NCI-H2196 treated with DMSO at 0.1 percent for 48 hours (cell line): ENCODE measurements around the gene NTRK3.
"Not testable (repeated sequence)": the region's sequence is repeated elsewhere in the genome, so short reads cannot be mapped to it uniquely, and the experiment has no call there.

ENCODE experiments used
- DNase-seq: peaks from one replicate; lab custom pipeline; 2025; ENCODE audit not compliant: unreplicated experiment; lab: John Stamatoyannopoulos, UW

The NTRK3 gene

DNA sequence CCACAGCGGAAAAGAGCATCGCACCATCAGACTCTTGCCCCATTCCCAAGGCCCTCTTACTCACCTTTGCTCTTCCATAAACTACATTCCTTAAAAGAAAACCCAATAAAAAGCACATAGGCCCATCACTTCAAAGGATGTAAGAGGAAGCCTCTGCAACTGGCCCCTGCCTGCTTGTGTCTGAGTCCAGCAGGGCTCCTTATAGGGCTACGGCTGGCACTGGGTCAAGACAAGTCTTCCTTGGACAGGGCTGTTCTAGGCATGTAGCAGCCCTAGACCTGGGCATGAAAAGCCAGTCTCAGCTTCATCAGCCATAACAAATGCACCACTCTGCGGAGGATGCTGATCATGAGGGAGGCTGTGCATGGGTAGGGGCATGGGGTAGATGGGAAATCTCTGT is 218.3 kb downstream of the NTRK3 start:
- DNase-seq: no peak

DNA sequence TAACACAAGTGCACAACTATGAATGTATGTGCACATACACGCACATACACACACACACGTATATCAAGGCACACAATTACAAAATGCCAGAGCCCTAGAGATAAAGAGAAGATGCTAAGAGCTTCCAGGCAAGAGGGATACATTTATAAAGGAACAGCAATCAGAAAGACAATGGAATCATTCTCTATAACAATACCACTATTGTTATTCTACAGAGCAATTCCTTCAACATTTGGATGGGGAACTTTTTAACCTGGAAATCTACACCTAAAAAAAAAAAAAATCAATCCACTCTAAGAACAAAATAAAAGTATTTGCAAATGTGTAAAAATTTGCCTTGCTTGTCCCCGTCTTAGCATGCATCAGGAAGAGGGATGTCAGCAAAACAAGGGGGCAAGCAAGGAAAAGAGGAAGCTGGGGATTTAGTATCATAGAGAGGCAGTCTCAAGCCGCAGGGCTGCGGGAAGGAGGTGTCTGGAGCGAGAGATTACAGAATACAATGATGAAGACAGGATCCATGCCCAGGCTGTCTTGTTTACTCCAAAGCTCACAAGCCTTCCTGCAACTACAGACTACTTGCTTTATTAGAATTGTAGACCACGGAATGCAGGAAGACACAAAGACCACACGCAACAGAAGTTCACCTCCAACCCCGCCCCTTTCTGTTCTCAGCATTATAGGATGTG is 220.2 kb downstream of the NTRK3 start:
- DNase-seq: no peak

DNA sequence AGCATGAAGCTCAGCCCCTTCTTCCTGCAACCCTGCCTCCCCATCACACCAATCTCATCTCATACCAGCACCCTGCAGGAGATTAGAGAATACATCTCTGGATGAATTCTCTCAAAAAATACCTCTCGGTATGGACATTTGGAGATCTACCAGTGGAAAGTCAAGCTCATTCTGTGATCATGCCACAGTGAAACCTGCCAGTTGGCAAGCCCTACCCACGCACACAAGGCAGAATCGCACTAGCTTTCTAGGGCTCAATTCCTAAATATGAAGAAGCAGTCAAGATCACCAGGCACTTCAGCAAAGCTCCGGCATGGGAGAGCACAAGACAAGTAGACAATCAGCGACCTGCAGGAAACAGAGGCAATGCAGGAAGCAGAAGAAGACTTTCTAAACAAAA is 221.2 kb downstream of the NTRK3 start:
- DNase-seq: no peak

DNA sequence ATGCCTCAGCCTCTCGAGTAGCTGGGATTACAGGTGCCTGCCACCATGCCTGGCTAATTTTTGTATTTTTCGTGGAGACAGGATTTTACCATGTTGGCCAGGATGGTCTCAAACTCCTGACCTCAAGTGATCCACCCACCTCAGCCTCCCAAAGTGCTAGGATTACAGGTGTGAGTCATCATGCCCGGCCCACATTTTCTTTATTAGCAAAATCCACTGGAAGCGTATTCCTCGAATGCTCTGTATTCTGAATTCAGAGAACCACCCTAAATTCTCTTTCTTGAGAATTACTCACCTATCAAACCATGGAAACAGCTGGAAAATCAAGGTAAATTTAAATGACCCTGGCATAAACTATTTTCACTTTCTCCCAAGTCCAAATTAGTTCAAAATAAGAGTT is 223.1 kb downstream of the NTRK3 start:
- not testable (repeated sequence) for DNase-seq

DNA sequence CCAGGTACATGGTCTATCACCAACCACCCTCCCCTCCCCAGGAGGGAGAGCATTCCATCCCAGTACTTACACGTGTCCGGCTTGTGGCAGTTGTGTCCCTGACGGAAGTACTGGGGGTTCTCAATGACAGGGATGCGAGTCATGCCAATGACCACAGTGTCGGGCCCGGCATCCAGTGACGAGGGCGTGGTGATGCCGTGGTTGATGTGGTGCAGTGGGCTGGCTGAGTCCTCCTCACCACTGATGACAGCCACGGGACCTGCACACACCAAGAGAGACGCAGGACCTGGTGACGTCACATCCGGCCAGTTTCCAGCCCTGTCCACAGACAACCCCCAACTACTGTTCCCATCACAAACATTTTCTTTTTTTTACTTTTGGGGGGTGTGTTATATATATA is 223.8 kb downstream of the NTRK3 start:
- DNase-seq: no peak

DNA sequence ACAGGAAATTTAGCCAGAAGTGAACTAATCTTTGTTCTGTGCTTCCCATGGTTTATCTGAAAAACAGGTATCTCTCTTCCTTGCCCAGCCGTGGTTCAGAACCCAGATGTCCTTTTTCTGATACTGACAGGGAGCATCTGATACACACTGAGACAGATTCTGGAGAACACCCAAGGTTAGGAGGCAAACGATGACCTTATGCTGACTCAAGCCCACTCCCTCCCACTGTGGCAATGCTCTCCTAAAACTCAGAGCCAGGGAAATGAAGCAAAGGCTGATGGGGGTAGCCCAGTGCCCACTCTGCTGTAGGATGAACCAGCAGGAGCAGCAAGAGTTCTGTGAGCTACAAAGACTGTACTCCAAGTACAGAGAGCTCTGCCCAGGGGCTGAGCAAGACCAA is 225.1 kb downstream of the NTRK3 start:
- no peak for DNase-seq

DNA sequence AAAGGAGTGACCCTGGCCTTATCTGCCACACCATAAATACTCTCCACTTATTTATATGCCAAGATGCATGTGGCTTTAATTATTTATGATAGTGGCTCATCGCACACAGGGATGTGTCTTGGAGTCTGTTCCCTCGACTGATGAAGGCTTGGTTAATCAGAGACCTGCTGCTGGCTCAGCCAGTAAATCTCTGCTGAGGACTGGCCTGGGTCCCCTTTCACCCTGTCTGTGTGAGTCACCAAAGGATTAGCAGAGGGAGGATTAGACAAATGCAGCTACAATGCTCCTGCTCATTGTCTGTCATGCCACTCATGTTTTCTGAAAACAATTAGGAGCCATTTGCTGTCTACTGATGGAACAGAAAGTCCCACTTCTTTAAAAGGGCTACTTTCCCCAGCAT is 226.8 kb downstream of the NTRK3 start:
- no peak for DNase-seq

DNA sequence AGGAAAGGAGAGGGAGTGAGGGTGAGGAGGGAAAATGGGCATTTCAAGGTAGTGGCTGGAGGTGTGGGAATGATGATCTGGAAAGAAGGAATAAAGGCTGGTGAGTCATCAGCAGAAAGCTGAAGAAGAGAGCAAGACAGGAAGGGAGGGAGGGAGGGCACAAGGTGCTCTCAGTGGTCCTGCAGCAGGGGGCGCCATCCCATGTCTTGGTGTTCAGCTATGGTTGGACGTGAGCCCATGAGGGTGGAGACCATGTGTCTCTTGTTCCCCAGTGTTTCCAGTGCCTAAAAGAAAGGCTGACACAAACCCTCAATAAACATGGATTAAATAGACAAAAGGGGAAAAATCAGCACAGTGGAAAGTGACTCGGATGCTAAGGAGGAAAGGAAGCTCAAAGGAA is 228.5 kb downstream of the NTRK3 start:
- no peak for DNase-seq

DNA sequence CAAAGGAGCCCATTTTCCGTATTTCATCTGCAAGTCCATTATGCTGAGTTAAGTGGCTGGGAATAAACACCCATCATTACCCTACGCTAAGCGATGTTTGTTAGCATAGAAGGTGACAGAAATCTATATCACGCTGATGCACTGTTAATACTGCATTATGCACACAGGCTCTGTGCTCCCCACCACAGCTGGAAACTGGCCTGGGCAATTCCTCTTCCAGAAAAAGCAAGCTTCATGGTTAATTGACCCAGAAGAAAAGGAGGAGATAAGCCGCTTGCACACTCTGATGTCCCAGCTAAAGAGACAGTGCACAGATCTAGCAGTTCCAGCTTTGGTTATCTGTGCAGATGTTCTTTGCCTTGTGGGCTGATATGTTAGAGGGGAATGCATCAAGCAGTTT is 232.6 kb downstream of the NTRK3 start:
- DNase-seq: no peak

DNA sequence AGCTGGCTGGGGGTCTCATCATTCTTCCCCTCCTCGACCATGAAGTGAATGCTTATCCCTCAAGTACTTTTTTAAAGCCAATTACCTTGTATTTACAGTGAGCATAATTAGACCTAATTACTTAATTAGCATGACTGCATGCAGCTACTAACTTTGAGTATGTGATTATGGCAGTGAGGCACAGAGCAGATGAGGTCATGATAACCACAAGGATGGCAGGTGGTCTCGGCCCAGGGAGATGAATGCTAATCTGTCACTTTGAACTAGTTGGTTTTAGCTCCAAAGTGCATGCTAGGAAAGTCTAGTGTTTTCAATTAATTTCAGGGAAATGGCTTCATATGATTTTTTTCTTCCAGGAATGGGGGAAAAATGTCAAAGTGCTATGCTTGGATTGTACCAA is 233.8 kb downstream of the NTRK3 start:
- no peak for DNase-seq

DNA sequence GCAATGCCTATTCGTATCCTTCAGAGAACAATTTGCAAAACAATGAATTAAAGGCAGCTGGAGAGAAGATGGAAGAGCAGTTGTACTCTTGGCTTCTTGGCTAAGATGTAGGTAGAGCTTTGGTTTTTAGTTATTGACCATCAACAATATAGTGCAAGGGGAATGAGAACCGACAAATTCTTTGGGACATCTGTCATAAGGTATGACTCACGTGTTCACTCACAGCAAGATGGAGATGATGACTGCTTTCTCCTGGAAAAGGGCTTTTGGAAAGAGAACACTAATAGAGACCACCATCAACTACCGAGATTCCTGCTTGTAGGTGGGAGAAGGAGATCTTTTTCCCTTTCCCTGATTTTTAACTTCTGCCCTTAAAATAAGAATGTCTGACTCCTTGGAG is 234.9 kb downstream of the NTRK3 start:
- no peak for DNase-seq

DNA sequence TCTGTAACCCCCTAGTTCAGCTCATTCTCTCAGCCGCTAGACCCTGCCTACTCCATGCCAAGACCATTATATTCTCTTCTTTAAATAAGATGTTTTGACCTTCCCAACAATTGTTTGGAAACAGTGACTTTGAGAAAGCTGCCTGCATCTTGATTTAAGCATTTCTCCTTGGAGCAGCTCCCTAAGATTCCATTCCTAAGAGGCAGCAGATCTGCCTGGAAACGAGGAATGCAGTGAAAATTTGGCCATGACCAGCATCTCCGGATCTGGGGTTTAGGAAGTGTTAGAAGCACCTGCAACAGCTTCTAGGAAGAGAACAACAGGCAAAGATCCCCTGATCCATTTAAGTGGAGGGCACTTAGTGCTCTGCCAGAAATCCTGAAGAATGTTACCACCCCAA is 235.7 kb downstream of the NTRK3 start:
- DNase-seq: no peak

DNA sequence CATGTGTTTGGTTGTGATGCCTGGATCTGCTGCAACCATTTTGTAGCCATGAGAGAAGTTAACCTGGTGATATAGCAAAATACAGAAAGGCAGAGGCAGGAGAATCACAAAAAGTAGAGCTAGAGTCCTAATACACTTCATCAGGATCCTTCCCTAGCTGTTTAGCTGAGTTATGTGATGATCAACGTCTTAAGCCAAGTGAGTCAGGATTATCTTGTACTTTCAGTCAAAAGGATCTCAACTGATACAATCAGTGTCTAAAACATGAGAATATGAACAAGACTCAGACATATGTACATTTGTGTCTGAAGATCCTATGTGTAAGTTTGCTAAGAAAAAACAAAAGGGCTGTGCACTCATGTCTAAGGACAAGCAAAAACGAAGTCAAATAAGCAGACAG is 236.9 kb downstream of the NTRK3 start:
- DNase-seq: no peak

DNA sequence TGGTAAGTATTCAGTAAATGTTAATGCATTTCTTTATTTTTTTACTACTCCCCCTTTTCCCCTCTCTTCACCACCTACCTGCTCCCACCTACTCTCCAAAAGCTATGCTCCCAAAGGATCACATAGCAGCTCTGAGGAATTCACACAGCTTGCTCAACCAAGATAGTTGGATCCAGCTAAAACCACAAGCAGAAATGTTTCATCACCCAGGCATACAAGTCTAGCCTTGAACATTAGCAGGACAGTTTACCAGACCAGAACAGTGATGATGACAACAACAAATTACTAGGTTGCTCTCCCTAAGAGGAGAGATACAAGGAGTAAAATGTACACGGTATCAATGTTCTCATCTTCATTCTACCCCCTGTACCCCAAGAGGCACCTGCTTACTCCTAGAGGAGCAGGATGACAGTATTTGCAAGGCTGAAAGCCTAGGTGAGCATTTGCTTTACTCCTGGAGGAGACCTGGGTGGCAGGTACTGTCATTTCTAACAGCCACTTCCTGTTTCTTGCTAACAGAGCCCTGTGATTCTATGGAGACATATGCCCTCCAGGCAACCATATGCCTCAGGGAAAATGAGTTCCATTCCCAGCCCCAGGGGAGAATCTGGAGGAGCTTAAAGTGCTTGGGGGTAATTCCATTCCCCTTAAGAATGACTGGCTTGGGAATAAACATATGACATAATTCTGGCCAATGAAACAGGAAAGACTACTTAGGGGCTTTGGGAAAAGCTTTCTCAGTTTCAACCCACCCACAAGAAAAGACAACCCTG is 237.5 kb downstream of the NTRK3 start:
- no peak for DNase-seq

DNA sequence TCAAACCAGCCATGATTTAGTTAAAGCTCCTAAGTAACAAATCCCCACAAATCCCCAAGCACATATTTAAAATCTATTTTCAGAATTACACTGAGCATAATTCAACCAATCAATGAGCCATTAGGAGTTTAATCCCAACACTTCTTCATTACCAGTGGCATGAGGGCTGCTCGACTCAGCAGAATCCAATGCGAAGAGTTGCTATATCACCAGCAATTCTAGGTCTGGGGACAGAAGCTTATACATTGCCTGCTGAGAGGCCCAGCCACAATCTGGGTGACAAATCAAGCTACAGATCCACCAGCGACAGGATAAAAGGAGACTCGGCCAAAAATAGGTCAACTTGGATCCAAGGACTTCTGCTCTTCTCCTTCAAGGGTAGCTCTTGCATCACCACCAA is 238.8 kb downstream of the NTRK3 start:
- DNase-seq: no peak

DNA sequence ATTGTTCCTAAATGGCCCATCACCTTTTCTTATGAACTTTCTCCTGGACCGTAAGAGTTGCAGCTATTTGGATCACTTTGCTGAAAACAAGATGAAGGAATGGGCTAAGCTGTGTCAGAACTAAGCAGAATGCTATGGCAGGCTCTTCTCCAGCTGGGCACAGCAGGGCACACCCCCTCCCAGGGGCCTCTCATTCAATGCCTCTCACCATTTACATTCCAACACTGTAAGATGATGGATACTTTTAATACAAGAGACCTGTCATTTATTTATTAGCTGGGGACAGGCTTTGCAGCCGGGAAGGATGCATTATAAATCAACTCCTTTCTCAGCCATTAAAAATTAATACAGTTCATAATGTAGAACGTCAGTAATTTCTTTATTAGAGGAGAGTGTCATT is 240.1 kb downstream of the NTRK3 start:
- no peak for DNase-seq

DNA sequence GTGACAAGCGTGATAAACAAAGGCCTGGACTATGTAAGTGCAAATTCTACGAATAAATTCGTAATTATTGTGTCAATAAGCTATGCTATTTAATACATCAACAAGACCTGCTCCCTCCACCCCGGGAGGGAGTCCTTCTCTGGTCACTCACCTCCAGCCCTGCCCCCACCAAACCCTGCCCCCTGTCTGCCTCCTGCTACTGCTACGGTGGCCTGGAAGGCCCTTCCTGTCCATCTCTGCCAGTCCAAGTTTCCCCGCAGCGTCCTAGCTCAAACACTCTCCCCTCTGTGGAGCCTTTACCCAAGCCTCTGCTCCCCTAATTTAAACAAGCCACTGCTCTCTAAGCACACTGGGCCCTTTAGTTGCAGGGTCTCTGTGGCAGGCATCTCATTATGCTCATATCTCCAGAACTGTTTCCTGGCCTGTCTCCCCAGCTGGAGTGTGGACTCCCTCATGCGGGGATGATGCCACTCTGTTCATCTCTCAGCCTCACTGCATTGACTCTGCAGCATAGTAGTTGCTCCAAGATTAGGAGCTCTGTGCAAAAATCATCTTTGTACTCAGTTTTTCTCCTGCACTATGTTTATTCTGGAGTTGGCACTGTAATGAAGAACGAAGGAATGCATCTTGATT is 241.2 kb downstream of the NTRK3 start:
- DNase-seq: no peak

DNA sequence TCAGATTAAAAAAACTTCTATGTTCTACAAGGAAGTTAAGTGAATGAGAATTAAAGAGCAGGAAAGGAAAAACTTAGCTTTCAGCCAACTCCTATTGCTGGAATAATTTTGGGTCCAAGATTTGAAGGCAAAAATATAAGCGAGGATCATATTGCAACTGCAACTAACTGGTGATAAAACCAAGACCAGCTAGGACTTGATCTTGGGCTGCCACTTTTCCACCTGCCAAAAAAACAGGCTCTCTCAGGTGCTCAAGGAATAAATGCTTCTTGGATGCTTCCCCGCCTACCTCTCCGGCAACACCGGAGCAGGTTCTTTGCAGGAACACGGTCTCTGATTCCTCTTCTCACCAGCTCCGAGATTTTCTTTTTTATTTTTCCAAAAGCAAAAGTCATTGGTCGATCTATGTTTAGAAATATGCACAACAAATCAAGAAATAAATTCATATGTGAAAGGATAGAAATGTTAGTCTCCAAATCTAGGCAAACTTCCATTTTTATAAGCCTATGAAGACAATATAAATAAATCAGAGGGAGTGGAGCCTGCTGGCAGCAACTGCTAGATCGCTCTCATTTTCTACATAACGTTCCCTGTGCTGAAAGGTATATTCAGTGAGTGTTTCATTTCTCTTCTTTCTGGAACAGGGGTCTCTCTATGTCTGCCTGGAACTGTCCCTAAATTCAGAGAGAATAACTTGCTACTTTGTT is 241.9 kb downstream of the NTRK3 start:
- no peak for DNase-seq

DNA sequence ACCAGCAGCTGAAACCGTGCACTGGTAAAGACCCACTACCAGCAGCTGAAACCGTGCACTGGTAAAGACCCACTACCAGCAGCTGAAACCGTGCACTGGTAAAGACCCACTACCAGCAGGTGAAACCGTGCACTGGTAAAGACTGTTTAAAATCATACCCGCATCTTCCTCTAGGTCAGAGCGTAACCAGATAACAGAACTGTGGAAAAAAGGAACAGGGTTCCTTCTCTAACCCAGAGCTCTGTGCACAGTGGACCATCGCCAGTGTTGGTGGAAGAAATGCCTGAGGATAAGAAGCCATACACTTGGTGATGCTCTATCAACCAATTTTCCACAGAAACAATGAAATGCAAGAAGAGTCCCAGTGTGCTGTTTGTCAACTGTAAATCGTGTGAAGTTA is 243.4 kb downstream of the NTRK3 start:
- no peak for DNase-seq

DNA sequence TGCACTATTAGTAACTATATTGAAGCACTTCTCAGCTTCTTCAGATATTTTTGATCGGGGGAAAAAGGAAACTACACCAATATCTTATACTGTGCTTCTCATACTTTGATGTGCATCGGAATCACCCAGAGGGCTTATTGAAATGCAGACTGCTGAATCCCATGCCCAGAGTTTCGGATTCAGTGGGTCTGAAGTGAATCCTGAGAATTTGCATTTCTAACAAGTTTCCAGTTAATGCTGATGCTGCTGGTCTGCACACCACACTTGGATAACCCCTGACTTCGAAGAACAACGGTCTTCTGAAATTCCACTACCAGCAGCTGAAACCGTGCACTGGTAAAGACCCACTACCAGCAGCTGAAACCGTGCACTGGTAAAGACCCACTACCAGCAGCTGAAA is 243.9 kb downstream of the NTRK3 start:
- no peak for DNase-seq

DNA sequence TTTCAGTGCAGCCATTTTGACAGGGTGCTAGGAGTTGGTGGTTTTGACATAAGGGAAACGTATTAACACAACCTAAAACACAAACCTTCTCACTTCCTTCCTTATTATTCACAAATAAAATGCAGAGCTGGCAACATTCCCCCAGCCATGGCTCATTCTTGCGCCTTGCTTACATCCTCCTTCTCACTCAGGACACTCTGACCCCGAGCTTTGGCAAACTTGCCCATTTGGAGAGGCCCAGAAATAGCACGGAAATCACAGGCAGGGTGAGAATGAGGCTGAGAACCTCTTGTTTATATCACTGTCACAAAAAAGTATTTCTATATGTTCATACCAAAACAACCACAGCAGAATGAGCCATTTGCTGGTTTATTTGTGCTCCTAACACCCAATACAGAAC is 244.3 kb downstream of the NTRK3 start:
- DNase-seq: no peak

DNA sequence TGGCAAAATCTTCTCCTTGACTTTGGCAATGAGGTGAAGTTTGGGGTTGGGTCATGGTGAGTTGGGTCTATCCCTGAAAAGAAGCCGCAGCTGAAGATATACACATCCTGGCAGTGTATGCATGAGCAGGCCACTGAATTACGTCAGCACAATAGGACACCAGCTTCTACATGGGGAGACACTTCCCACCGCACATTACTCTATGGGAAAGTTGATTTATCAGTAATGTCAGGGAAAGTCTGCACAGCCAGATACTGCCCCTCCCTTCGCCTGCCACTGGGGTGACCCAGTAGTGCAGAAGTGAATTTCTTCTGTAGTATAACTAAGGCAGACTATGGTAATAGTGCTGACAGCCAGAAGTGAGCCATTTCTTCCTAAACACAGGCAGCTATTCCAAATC is 245.0 kb downstream of the NTRK3 start:
- no peak for DNase-seq
